ENCODE results near the gene CPLX1.

GRCh38 chr4:791898-792625 lies 33.9 kb downstream of the CPLX1 start:
- no peak for TF ChIP-seq TEAD4 (IDR thresholded peaks at IDR 0.05)
- TF ChIP-seq EGR1 (IDR thresholded peaks at IDR 0.05), result no peak
- TF ChIP-seq CREB1 (IDR thresholded peaks at IDR 0.05; ENCODE audit: low read depth), result no peak
- no peak for TF ChIP-seq CEBPB (IDR thresholded peaks at IDR 0.05)
- TF ChIP-seq RAD21 (IDR thresholded peaks at IDR 0.05; ENCODE audit: low read depth), result no peak

Measured in Ishikawa (cell line).